Measurements from ENCODE around the gene DUSP22.

DNA sequence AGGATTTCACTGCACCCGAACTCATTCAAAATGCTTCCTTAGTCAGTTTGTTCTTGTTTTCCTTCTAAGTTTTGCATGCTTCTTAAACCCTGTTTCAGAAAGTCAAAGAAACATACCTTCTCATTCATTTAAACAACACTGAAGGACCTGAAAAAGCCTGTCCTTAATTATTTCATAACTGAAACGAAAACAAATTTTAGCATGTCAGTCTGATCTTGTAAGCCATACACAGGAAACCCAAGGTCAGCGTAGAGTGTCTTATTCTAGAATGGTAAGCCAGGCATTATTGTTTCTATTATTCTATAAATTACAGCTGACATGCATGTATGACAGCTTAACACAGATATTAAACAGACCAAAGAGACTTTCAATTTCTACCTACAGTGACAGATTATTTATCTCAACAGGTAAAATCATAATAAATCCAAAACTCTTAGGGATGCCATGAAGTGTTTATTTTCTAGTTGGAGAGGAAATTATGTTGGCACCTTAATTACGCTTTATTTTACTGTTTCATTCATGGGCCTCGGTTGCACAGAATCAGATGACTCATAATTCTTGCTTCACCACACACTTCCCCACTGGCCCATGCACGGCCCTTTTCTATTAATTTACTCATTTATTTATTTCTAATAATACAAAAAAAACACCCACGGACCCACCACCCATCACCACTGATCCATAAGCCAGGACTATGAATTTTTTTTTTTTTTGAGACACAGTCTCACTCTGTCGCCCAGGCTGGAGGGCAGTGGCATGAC lies 39.3 kb upstream of the DUSP22 start:
- TF ChIP-seq, protein P1, sequence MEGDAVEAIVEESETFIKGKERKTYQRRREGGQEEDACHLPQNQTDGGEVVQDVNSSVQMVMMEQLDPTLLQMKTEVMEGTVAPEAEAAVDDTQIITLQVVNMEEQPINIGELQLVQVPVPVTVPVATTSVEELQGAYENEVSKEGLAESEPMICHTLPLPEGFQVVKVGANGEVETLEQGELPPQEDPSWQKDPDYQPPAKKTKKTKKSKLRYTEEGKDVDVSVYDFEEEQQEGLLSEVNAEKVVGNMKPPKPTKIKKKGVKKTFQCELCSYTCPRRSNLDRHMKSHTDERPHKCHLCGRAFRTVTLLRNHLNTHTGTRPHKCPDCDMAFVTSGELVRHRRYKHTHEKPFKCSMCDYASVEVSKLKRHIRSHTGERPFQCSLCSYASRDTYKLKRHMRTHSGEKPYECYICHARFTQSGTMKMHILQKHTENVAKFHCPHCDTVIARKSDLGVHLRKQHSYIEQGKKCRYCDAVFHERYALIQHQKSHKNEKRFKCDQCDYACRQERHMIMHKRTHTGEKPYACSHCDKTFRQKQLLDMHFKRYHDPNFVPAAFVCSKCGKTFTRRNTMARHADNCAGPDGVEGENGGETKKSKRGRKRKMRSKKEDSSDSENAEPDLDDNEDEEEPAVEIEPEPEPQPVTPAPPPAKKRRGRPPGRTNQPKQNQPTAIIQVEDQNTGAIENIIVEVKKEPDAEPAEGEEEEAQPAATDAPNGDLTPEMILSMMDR (IDR thresholded peaks at IDR 0.05) = no peak
- TF ChIP-seq POLR2A (IDR thresholded peaks at IDR 0.05) = no peak

Data from tibial nerve (tissue), 3 donors.